ENCODE measurements around the gene VCAM1.
A peak's percentile ranks its signal among the peaks of the same experiment; 100 is the strongest.

VCAM1 gene

GRCh38 chr1:100724281-100724680 lies 4.7 kb downstream of the VCAM1 start:
- DNase-seq (ENCODE audit: low read depth): no peak

GRCh38 chr1:100730130-100730529 lies 10.6 kb downstream of the VCAM1 start:
- DNase-seq (ENCODE audit: low read depth): no peak

GRCh38 chr1:100731309-100731708 lies 11.8 kb downstream of the VCAM1 start:
- DNase-seq (ENCODE audit: low read depth): no peak

- no peak for DNase-seq (ENCODE audit: low read depth)
These were observed 12.2 kb downstream of the VCAM1 start for GRCh38 chr1:100731758-100732157.

- DNase-seq (ENCODE audit: low read depth): peak; percentile 47
These were observed 15.1 kb downstream of the VCAM1 start for GRCh38 chr1:100734676-100735075.

GRCh38 chr1:100735244-100735643 lies 15.7 kb downstream of the VCAM1 start:
- no peak for DNase-seq (ENCODE audit: low read depth)

- DNase-seq (ENCODE audit: low read depth): no peak
These were observed 16.8 kb downstream of the VCAM1 start for GRCh38 chr1:100736324-100736723.

- no peak for DNase-seq (ENCODE audit: low read depth)
These were observed 17.2 kb downstream of the VCAM1 start for GRCh38 chr1:100736746-100737145.

- no peak for DNase-seq (ENCODE audit: low read depth)
These were observed 27.0 kb downstream of the VCAM1 start for GRCh38 chr1:100746542-100746932.

GRCh38 chr1:100747771-100748170 lies 28.2 kb downstream of the VCAM1 start:
- DNase-seq (ENCODE audit: low read depth): no peak

- DNase-seq (ENCODE audit: low read depth): no peak
These were observed 30.7 kb downstream of the VCAM1 start for GRCh38 chr1:100750005-100750885.

- DNase-seq (ENCODE audit: low read depth): no peak
These were observed 33.2 kb downstream of the VCAM1 start for GRCh38 chr1:100752791-100753190.

GRCh38 chr1:100757946-100758345 lies 38.4 kb downstream of the VCAM1 start:
- DNase-seq (ENCODE audit: low read depth): no peak

GRCh38 chr1:100759188-100759587 lies 39.6 kb downstream of the VCAM1 start:
- no peak for DNase-seq (ENCODE audit: low read depth)

GRCh38 chr1:100760511-100760910 lies 41.0 kb downstream of the VCAM1 start:
- DNase-seq (ENCODE audit: low read depth): no peak

GRCh38 chr1:100762461-100762860 lies 42.9 kb downstream of the VCAM1 start:
- no peak for DNase-seq (ENCODE audit: low read depth)

GRCh38 chr1:100767176-100767890 lies 47.8 kb downstream of the VCAM1 start:
- DNase-seq (ENCODE audit: low read depth): no peak

- no peak for DNase-seq (ENCODE audit: low read depth)
These were observed 49.8 kb downstream of the VCAM1 start for GRCh38 chr1:100769323-100769722.

- DNase-seq (ENCODE audit: low read depth): no peak
These were observed 50.5 kb downstream of the VCAM1 start for GRCh38 chr1:100769906-100770646.

- no peak for DNase-seq (ENCODE audit: low read depth)
These were observed 53.9 kb downstream of the VCAM1 start for GRCh38 chr1:100773444-100773843.

GRCh38 chr1:100774370-100774769 lies 54.8 kb downstream of the VCAM1 start:
- no peak for DNase-seq (ENCODE audit: low read depth)

GRCh38 chr1:100775483-100775882 lies 55.9 kb downstream of the VCAM1 start:
- DNase-seq (ENCODE audit: low read depth): no peak

- no peak for DNase-seq (ENCODE audit: low read depth)
These were observed 59.2 kb downstream of the VCAM1 start for GRCh38 chr1:100778748-100779147.

Measured in GM04503 (cell line).